Neuron (in vitro differentiated cells): ENCODE results near the gene HHAT.
"Not testable (repeated sequence)": the region's sequence is repeated elsewhere in the genome, so short reads cannot be mapped to it uniquely, and the experiment has no call there.

Experiments used
- H2AFZ ChIP-seq: one replicate; pipeline ENCODE4 v1.6.1; 2013; ENCODE audit warnings: low read depth, mild to moderate bottlenecking, inconsistent platforms, low read length, moderate library complexity
- H3K27me3 ChIP-seq: one replicate; pipeline ENCODE4 v1.6.1; 2013; ENCODE audit warnings: low read length; ENCODE audit not compliant: insufficient read depth
- H3K36me3 ChIP-seq: one replicate; pipeline ENCODE4 v1.6.1; 2013; ENCODE audit warnings: low read length; ENCODE audit not compliant: insufficient read depth
- H3K4me1 ChIP-seq: one replicate; pipeline ENCODE4 v1.6.1; 2013; ENCODE audit warnings: low read length; ENCODE audit not compliant: insufficient read depth
- H3K4me3 ChIP-seq: 2 replicates; pipeline ENCODE4 v1.5.1; 2013; ENCODE audit warnings: mild to moderate bottlenecking, low read length, moderate library complexity
- H3K9me3 ChIP-seq: one replicate; pipeline ENCODE4 v1.6.1; 2013; ENCODE audit warnings: low read length

The HHAT gene

GRCh38 chr1:210396541-210396940 lies 67.8 kb downstream of the HHAT start:
- Histone ChIP-seq H3K9me3 (no peaks in the 10 kb centered on the region), H3K36me3 (no peaks in the 10 kb centered on the region), H3K4me3 (no peak overlapping the region), H3K27me3 (no peaks in the 10 kb centered on the region), H2AFZ (no peak overlapping the region), H3K4me1 (no peaks in the 10 kb centered on the region)

GRCh38 chr1:210397252-210397651 lies 68.5 kb downstream of the HHAT start:
- Histone ChIP-seq H2AFZ (no peak overlapping the region), H3K4me1 (no peaks in the 10 kb centered on the region), H3K27me3 (no peaks in the 10 kb centered on the region), H3K4me3 (no peak overlapping the region), H3K36me3 (no peaks in the 10 kb centered on the region), H3K9me3 (no peaks in the 10 kb centered on the region)

GRCh38 chr1:210397681-210398080 lies 69.0 kb downstream of the HHAT start:
- no peak overlapping the region for H2AFZ ChIP-seq
- no peaks in the 10 kb centered on the region for H3K27me3 ChIP-seq
- H3K4me1 ChIP-seq, result no peaks in the 10 kb centered on the region
- no peak overlapping the region for H3K4me3 ChIP-seq
- H3K9me3 ChIP-seq, result no peaks in the 10 kb centered on the region
- no peaks in the 10 kb centered on the region for H3K36me3 ChIP-seq

- H3K9me3 ChIP-seq, result no peaks in the 10 kb centered on the region
- H3K36me3 ChIP-seq, result no peaks in the 10 kb centered on the region
- H3K4me3 ChIP-seq, result no peak overlapping the region
- no peaks in the 10 kb centered on the region for H3K27me3 ChIP-seq
- H2AFZ ChIP-seq, result no peak overlapping the region
- no peaks in the 10 kb centered on the region for H3K4me1 ChIP-seq
Observed at GRCh38 chr1:210398466-210398865, 69.8 kb downstream of the HHAT start.

- Histone ChIP-seq H3K4me1 (no peaks in the 10 kb centered on the region), H3K4me3 (no peak overlapping the region), H3K27me3 (no peaks in the 10 kb centered on the region), H3K36me3 (no peaks in the 10 kb centered on the region), H3K9me3 (no peaks in the 10 kb centered on the region), H2AFZ (no peak overlapping the region)
Observed at GRCh38 chr1:210400043-210400840, 71.5 kb downstream of the HHAT start.

GRCh38 chr1:210402560-210402959 lies 73.9 kb downstream of the HHAT start:
- no peak overlapping the region for H2AFZ ChIP-seq

GRCh38 chr1:210405316-210405715 lies 76.6 kb downstream of the HHAT start:
- H3K9me3 ChIP-seq, result no peaks in the 10 kb centered on the region
- no peaks in the 10 kb centered on the region for H3K36me3 ChIP-seq
- no peak overlapping the region for H3K4me3 ChIP-seq
- H3K27me3 ChIP-seq, result no peaks in the 10 kb centered on the region
- H3K4me1 ChIP-seq, result no peaks in the 10 kb centered on the region
- H2AFZ ChIP-seq, result no peak overlapping the region

More at GRCh38 chr1:210402560-210402959, 73.9 kb downstream of the HHAT start:
- Histone ChIP-seq H3K36me3 (no peaks in the 10 kb centered on the region), H3K4me3 (no peak overlapping the region), H3K9me3 (no peaks in the 10 kb centered on the region), H3K4me1 (no peaks in the 10 kb centered on the region), H3K27me3 (no peaks in the 10 kb centered on the region)

- H3K4me3 ChIP-seq, H2AFZ ChIP-seq, H3K27me3 ChIP-seq, H3K9me3 ChIP-seq, H3K36me3 ChIP-seq, H3K4me1 ChIP-seq: not testable (repeated sequence)
Observed at GRCh38 chr1:210406341-210406740, 77.6 kb downstream of the HHAT start.

GRCh38 chr1:210407207-210407886 lies 78.6 kb downstream of the HHAT start:
- Histone ChIP-seq H3K4me1 (no peaks in the 10 kb centered on the region), H3K9me3 (peaks cover under 1% of the 10 kb centered on the region), H3K4me3 (no peak overlapping the region), H3K27me3 (no peaks in the 10 kb centered on the region), H3K36me3 (no peaks in the 10 kb centered on the region), H2AFZ (no peak overlapping the region)

- H3K36me3 ChIP-seq, result no peaks in the 10 kb centered on the region
- H2AFZ ChIP-seq, result no peak overlapping the region
- no peaks in the 10 kb centered on the region for H3K4me1 ChIP-seq
- peaks cover 3% of the 10 kb centered on the region for H3K9me3 ChIP-seq
- no peaks in the 10 kb centered on the region for H3K27me3 ChIP-seq
- no peak overlapping the region for H3K4me3 ChIP-seq
Observed at GRCh38 chr1:210407887-210408252, 79.2 kb downstream of the HHAT start.

GRCh38 chr1:210412240-210412639 lies 83.5 kb downstream of the HHAT start:
- no peaks in the 10 kb centered on the region for H3K27me3 ChIP-seq
- H3K9me3 ChIP-seq, result peaks cover 3% of the 10 kb centered on the region
- H2AFZ ChIP-seq, result no peak overlapping the region
- no peaks in the 10 kb centered on the region for H3K36me3 ChIP-seq
- H3K4me3 ChIP-seq, result no peak overlapping the region
- H3K4me1 ChIP-seq, result no peaks in the 10 kb centered on the region

GRCh38 chr1:210413951-210414350 lies 85.2 kb downstream of the HHAT start:
- no peaks in the 10 kb centered on the region for H3K36me3 ChIP-seq
- peaks cover 3% of the 10 kb centered on the region for H3K9me3 ChIP-seq
- no peaks in the 10 kb centered on the region for H3K4me1 ChIP-seq
- H3K4me3 ChIP-seq, result no peak overlapping the region
- H3K27me3 ChIP-seq, result no peaks in the 10 kb centered on the region
- H2AFZ ChIP-seq, result no peak overlapping the region

- H2AFZ ChIP-seq, result no peak overlapping the region
- peaks cover 3% of the 10 kb centered on the region for H3K9me3 ChIP-seq
- no peaks in the 10 kb centered on the region for H3K36me3 ChIP-seq
- H3K27me3 ChIP-seq, result no peaks in the 10 kb centered on the region
- peaks cover 3% of the 10 kb centered on the region for H3K4me1 ChIP-seq
- no peak overlapping the region for H3K4me3 ChIP-seq
Observed at GRCh38 chr1:210415846-210416448, 87.2 kb downstream of the HHAT start.
